H1 (cell line): ENCODE results near the gene GDPD5. TPM values are rescaled to one million over a fixed set of nuclear protein-coding genes. Genes with fewer than 3 reads are reported as not detected.

Experiments
- CTCF ChIA-PET: fragments of 300-600 bp; sonication (Branson Sonifier 250); formaldehyde crosslinking; loops from one replicate; lab custom pipeline; 2021; ENCODE audit not compliant: partially characterized antibody; lab: Charles Lee
- POLR2A ChIA-PET: fragments of 300-600 bp; sonication (Branson Sonifier 250); formaldehyde crosslinking; loops from one replicate; lab custom pipeline; 2021; ENCODE audit warnings: inconsistent platforms; ENCODE audit not compliant: partially characterized antibody; lab: Charles Lee
- DNase-seq, 2 experiments: peaks; one replicate each; pipeline versions ENCODE4 v3.0.0 to v3.0.0-alpha.2; 2010 to 2022; ENCODE audit warnings: low spot score in 2 of 2, low read depth in 1 of 2, mixed read lengths in 1 of 2
- FAIRE-seq: peaks from 2 replicates; lab custom pipeline; 2011; peaks lifted over from hg19 to GRCh38; lab: Jason Lieb, UNC
- H2AFZ ChIP-seq: 2 replicates; pipeline ENCODE4 v1.8.1; 2012; ENCODE audit warnings: low read length, inconsistent platforms
- H2AK5ac ChIP-seq: 2 replicates; pipeline ENCODE4 v1.6.1; 2013; ENCODE audit warnings: low read depth, low read length
- H2BK120ac ChIP-seq: replicated peaks from 2 replicates; pipeline ENCODE3; 2013; ENCODE audit warnings: low read depth, low read length, inconsistent platforms
- H2BK12ac ChIP-seq: 2 replicates; pipeline ENCODE4 v1.6.1; 2013; ENCODE audit warnings: low read depth, low read length
- H2BK15ac ChIP-seq: 2 replicates; pipeline ENCODE4 v1.6.1; 2013; ENCODE audit warnings: low read length
- H2BK20ac ChIP-seq: 2 replicates; pipeline ENCODE4 v1.6.1; 2013; ENCODE audit warnings: low read length
- H2BK5ac ChIP-seq: 2 replicates; pipeline ENCODE4 v1.6.1; 2013; ENCODE audit warnings: low read depth, low read length
- H3K14ac ChIP-seq: 2 replicates; pipeline ENCODE4 v1.6.1; 2013; ENCODE audit warnings: inconsistent platforms; ENCODE audit not compliant: insufficient read length
- H3K18ac ChIP-seq: 2 replicates; pipeline ENCODE4 v1.6.1; 2013; ENCODE audit warnings: low read length; ENCODE audit errors: extremely low read depth
- H3K23ac ChIP-seq: 2 replicates; pipeline ENCODE4 v1.6.1; 2013; ENCODE audit warnings: inconsistent platforms; ENCODE audit not compliant: insufficient read length
- H3K23me2 ChIP-seq: 2 replicates; pipeline ENCODE4 v1.6.1; 2013; ENCODE audit warnings: low read depth, low read length
- H3K27ac ChIP-seq: 2 replicates; pipeline ENCODE4 v1.6.1; 2011; ENCODE audit warnings: low read depth, low read length, inconsistent platforms
- H3K27me3 ChIP-seq, 4 experiments: replicated peaks in 1 of 4; 1 replicate in 1 of 4; 2 replicates in 3 of 4; pipeline versions ENCODE4 v1.6.1 to v1.8.1; 2011 to 2013; ENCODE audit warnings: low read length in 3 of 4, mild to moderate bottlenecking in 3 of 4, inconsistent platforms in 2 of 4, mixed read lengths in 2 of 4, moderate library complexity in 1 of 4; ENCODE audit not compliant: control insufficient read depth in 3 of 4, insufficient read depth in 3 of 4; ENCODE audit errors: extremely low read depth in 1 of 4
- H3K36me3 ChIP-seq, 4 experiments: 2 replicates each; pipeline versions ENCODE4 v1.6.1 to v1.8.1; 2011 to 2013; ENCODE audit warnings: mild to moderate bottlenecking in 4 of 4, low read length in 3 of 4, moderate library complexity in 2 of 4, control low read depth in 1 of 4, inconsistent platforms in 1 of 4; ENCODE audit not compliant: insufficient read depth in 4 of 4, control insufficient read depth in 2 of 4
- H3K4ac ChIP-seq: replicated peaks from 2 replicates; pipeline ENCODE3; 2013; ENCODE audit warnings: low read length, low read depth, mixed read lengths, inconsistent platforms; ENCODE audit not compliant: insufficient read length
- H3K4me1 ChIP-seq, 4 experiments: replicated peaks in 1 of 4; 1 replicate in 1 of 4; 2 replicates in 3 of 4; pipeline versions ENCODE4 v1.6.1 to v1.8.1; 2011 to 2013; ENCODE audit warnings: low read length in 3 of 4, inconsistent platforms in 2 of 4, mixed read lengths in 1 of 4; ENCODE audit not compliant: insufficient read depth in 4 of 4, control insufficient read depth in 3 of 4
- H3K4me2 ChIP-seq, 2 experiments: 2 replicates each; pipeline versions ENCODE4 v1.6.1 to v1.8.1; 2011 to 2013; ENCODE audit warnings: low read depth in 2 of 2, low read length in 2 of 2, control low read depth in 1 of 2, inconsistent platforms in 1 of 2, mild to moderate bottlenecking in 1 of 2; ENCODE audit not compliant: insufficient read depth in 1 of 2
- H3K4me3 ChIP-seq, 4 experiments: fragments of 200-600, 300-600 bp in 1 of 4; sonication (generic), shearing (Covaris generic), sonication (Bioruptor Twin) in 1 of 4; 2 replicates each; pipeline versions ENCODE4 v1.5.1 to v1.8.1; 2011 to 2016; ENCODE audit warnings: low read length in 4 of 4, low read depth in 3 of 4, control low read depth in 2 of 4, inconsistent platforms in 2 of 4, mild to moderate bottlenecking in 2 of 4, mixed read lengths in 1 of 4, moderate library complexity in 1 of 4; ENCODE audit not compliant: insufficient read depth in 2 of 4; ENCODE audit errors: extremely low read depth in 1 of 4
- H3K56ac ChIP-seq: replicated peaks from 2 replicates; pipeline ENCODE3; 2013; ENCODE audit warnings: low read depth, mild to moderate bottlenecking, mixed read lengths, low read length, inconsistent platforms; ENCODE audit not compliant: insufficient read length
- H3K79me1 ChIP-seq: 2 replicates; pipeline ENCODE4 v1.6.1; 2013; ENCODE audit warnings: low read depth, low read length, control low read depth
- H3K79me2 ChIP-seq, 2 experiments: 2 replicates each; pipeline versions ENCODE4 v1.6.1 to v1.8.1; 2012 to 2013; ENCODE audit warnings: low read length in 2 of 2, mild to moderate bottlenecking in 2 of 2, inconsistent platforms in 1 of 2; ENCODE audit not compliant: insufficient read depth in 2 of 2, control insufficient read depth in 1 of 2
- H3K9ac ChIP-seq, 4 experiments: replicated peaks in 1 of 4; 1 replicate in 1 of 4; 2 replicates in 3 of 4; pipeline versions ENCODE4 v1.6.1 to v1.8.1; 2011 to 2013; ENCODE audit warnings: low read depth in 3 of 4, low read length in 3 of 4, control low read depth in 2 of 4, mild to moderate bottlenecking in 2 of 4, moderate library complexity in 2 of 4, inconsistent platforms in 1 of 4; ENCODE audit errors: extremely low read depth in 1 of 4
- H3K9me3 ChIP-seq, 2 experiments: 2 replicates each; pipeline versions ENCODE4 v1.6.1 to v1.8.1; 2012 to 2013; ENCODE audit warnings: mild to moderate bottlenecking in 2 of 2, moderate library complexity in 2 of 2, control low read depth in 1 of 2, inconsistent platforms in 1 of 2, low read depth in 1 of 2, low read length in 1 of 2, mixed read lengths in 1 of 2; ENCODE audit not compliant: insufficient read depth in 2 of 2
- H4K20me1 ChIP-seq, 2 experiments: replicated peaks in 1 of 2; 2 replicates each; pipeline versions ENCODE3 to v1.8.1; 2011 to 2013; ENCODE audit warnings: inconsistent platforms in 2 of 2, low read length in 2 of 2, mild to moderate bottlenecking in 1 of 2; ENCODE audit not compliant: insufficient read depth in 2 of 2, control insufficient read depth in 1 of 2
- H4K5ac ChIP-seq: 2 replicates; pipeline ENCODE4 v1.6.1; 2013; ENCODE audit warnings: low read length, low read depth, mixed read lengths, inconsistent platforms; ENCODE audit not compliant: insufficient read length
- H4K8ac ChIP-seq: 2 replicates; pipeline ENCODE4 v1.8.0; 2013; ENCODE audit warnings: mild to moderate bottlenecking, moderate library complexity, low read length, inconsistent platforms; ENCODE audit not compliant: insufficient read depth; ENCODE audit errors: extremely low read depth
- H4K91ac ChIP-seq: replicated peaks from 2 replicates; pipeline ENCODE3; 2013; ENCODE audit warnings: low read length, mixed read lengths, inconsistent platforms; ENCODE audit not compliant: insufficient read length
- EZH2 ChIP-seq: fragments of 200-600 bp; sonication (generic); IDR thresholded peaks from 2 replicates; pipeline ENCODE4 v1.7.1; 2012; ENCODE audit warnings: low read depth, mild to moderate bottlenecking, moderate library complexity, low read length, inconsistent platforms; ENCODE audit not compliant: severe bottlenecking
- SP4 ChIP-seq: IDR thresholded peaks from 2 replicates; pipeline ENCODE4 v1.6.1; 2012; ENCODE audit warnings: low read length, inconsistent platforms
- SUZ12 ChIP-seq: fragments of 200-600 bp; sonication (generic); IDR thresholded peaks from 2 replicates; pipeline ENCODE4 v1.6.1; 2012; ENCODE audit warnings: mild to moderate bottlenecking, inconsistent platforms, low read length, moderate library complexity, mixed read lengths
- TAF7 ChIP-seq: optimal IDR thresholded peaks from 2 replicates; pipeline ENCODE3; 2011; ENCODE audit warnings: low read depth, mild to moderate bottlenecking, inconsistent platforms, low read length, moderate library complexity, borderline replicate concordance
- TEAD4 ChIP-seq: IDR thresholded peaks from 2 replicates; pipeline ENCODE4 v1.6.1; 2012; ENCODE audit warnings: low read depth, low read length, inconsistent platforms, mixed read lengths
- WGBS, 2 experiments: shearing (Covaris generic) in 1 of 2; methylation state at CpG; one replicate each; pipeline versions ENCODE4 v1.1.6 to v1.1.7; 2013 to 2015; ENCODE audit warnings: low lambda C conversion rate in 2 of 2, mixed read lengths in 2 of 2, inconsistent platforms in 1 of 2, low coverage in 1 of 2, missing lambda C conversion rate in 1 of 2; ENCODE audit not compliant: insufficient replicate concordance in 2 of 2, insufficient coverage in 1 of 2, insufficient read length in 1 of 2; ENCODE audit errors: extremely low coverage in 1 of 2, missing lambda C conversion rate in 1 of 2; 5-methylcytosine and 5-hydroxymethylcytosine counted together
- polyA plus RNA-seq, 7 experiments: library from polyadenylated mRNA; depleted of rRNA in 3 of 7; stranded (reverse) in 5 of 7; unstranded in 2 of 7; fragments of >200 nt in 5 of 7; fragments of 200-250 nt in 2 of 7; gene quantifications; 1 replicate in 5 of 7; 2 replicates in 1 of 7; 4 replicates in 1 of 7; pipeline versions ENCODE4 v1.2.1 to v1.2.3, GENCODE V29; 2011 to 2013; ENCODE audit warnings: missing spikeins in 2 of 7, mixed read lengths in 2 of 7
- total RNA-seq: library from RNA; stranded (reverse); fragmentation: NEBNext Ultra II Directional; extraction: Animal tissue kit (Norgen Biotek cat#: 25700); gene quantifications from 2 replicates; pipeline ENCODE4 v1.2.1, GENCODE V29; 2021
- TF ChIP-seq, protein P1 (sequence below): IDR thresholded peaks from 2 replicates; pipeline ENCODE4 v1.6.1; 2012; ENCODE audit warnings: inconsistent platforms

Gene GDPD5
- total and polyA plus RNA-seq, 2 of the 8 experiments (the other 6 are each of a cell fraction or from before 2014, with no cell fraction given) = 7.8 to 8.6 TPM

DNA sequence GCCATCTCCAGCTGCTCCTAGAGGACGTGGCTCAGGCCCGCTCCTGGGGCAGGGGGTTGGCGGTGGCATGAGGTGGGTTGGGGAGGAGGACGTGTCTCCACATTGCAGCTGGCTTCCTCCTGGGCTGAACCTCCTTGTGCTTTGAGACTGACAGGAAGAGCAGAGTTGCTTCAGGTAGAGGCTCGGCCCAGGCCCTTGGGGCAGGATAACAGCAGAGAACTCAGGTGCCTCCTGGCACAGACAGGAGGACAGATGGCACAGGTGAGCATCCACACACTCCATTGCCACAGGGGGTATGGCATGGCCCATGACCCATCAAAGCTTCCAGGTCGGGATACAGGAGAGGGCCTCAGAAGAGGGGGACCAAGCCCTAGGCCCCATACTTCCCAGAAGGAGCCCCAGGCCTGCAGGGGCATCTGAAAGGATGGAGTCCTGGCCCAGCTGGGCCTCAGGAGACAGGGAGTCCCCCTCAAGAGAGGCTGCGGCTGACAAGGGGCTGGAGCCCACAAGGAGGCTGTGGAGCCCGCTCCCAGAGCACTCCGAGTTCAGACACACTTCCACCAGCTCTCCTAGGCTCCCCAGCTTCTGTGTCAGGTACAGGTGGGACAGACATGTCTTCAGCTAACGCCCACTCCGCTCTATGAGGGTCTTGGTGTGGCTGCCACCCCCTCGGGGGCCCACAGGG, 90.7 kb downstream of the GDPD5 start:
- H2BK20ac ChIP-seq = no peak overlapping the region
- TF ChIP-seq SP4 (no peak), SUZ12 (no peak), EZH2 (no peak), TEAD4 (no peak), TAF7 (no peak)
- TF ChIP-seq, protein P1, sequence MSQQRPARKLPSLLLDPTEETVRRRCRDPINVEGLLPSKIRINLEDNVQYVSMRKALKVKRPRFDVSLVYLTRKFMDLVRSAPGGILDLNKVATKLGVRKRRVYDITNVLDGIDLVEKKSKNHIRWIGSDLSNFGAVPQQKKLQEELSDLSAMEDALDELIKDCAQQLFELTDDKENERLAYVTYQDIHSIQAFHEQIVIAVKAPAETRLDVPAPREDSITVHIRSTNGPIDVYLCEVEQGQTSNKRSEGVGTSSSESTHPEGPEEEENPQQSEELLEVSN = no peak
- TF ChIP-seq, all 59 proteins: peak for 0
- 92% methylated on average over 10 of the region's 12 CpGs; no CpG with 5 or more reads in 1 of the 2 experiments for WGBS, 2 experiments

More for the DNA sequence above, 90.7 kb downstream of the GDPD5 start:
- no peak for FAIRE-seq
- H3K4me3 ChIP-seq = no peak overlapping the region
- H3K4me2 ChIP-seq = no peak overlapping the region
- no peaks in the 10 kb centered on the region for H3K79me2 ChIP-seq
- H3K14ac ChIP-seq = no peak overlapping the region
- peaks cover 4 to 5% of the 10 kb centered on the region in 2 experiments for H4K20me1 ChIP-seq
- no peak for DNase-seq
- no peak overlapping the region for H3K23ac ChIP-seq
- no peak overlapping the region for H4K8ac ChIP-seq
- no peak overlapping the region for H2BK12ac ChIP-seq
- H3K27ac ChIP-seq = no peak overlapping the region
- no peak overlapping the region for H2BK5ac ChIP-seq
- no peak overlapping the region for H4K5ac ChIP-seq
- no peak overlapping the region for H2AK5ac ChIP-seq
- POLR2A ChIA-PET = interaction anchor here (0.6 to 27.9 kb wide), 4 partner anchors 10 to 97 kb away, joined by 3 to 570 read pairs (median 10); partner anchors contain the start of gene RPS3
- H3K4ac ChIP-seq = no peak overlapping the region
- H2BK120ac ChIP-seq = no peak overlapping the region
- H2AFZ ChIP-seq = no peak overlapping the region
- no peak overlapping the region for H2BK15ac ChIP-seq
- peaks cover 8% of the 10 kb centered on the region; the same call in 1 of the 2 replicates for H3K23me2 ChIP-seq
- H3K56ac ChIP-seq = no peak overlapping the region
- H3K27me3 ChIP-seq = peaks cover 25 to 40% (median 35%) of the 10 kb centered on the region in 4 experiments
- H3K36me3 ChIP-seq = peaks cover 0 to 4% (median 0%) of the 10 kb centered on the region in 4 experiments; a peak in 2 of 8 replicates
- no peaks in the 10 kb centered on the region for H3K79me1 ChIP-seq
- H3K18ac ChIP-seq = no peak overlapping the region
- H3K9me3 ChIP-seq = peaks cover 0 to under 1% of the 10 kb centered on the region in 2 experiments; a peak in 1 of 4 replicates
- CTCF ChIA-PET = interaction anchor here (0.7 to 13.1 kb wide), 8 partner anchors 8 to 97 kb away, joined by 3 to 133 read pairs (median 8); partner anchors contain the start of gene GDPD5
- no peak overlapping the region for H3K9ac ChIP-seq
- peaks cover 0 to 31% (median 16%) of the 10 kb centered on the region in 4 experiments; a peak in 6 of 7 replicates for H3K4me1 ChIP-seq
- H4K91ac ChIP-seq = no peak overlapping the region
